Heart left ventricle (tissue), 16 donors: ENCODE measurements around the gene EPHX1. TPM values are rescaled to one million over a fixed set of nuclear protein-coding genes. Genes with fewer than 3 reads are reported as not detected.

ENCODE experiments used
- ATAC-seq, 4 donors: fragments of 200-7000 bp; cut with Tn5 transposase; one replicate each; pipeline ENCODE4 v1.9.1; 2020 to 2022; ENCODE audit warnings: moderate library complexity in 4 of 4, mild to moderate bottlenecking in 3 of 4, moderate number of reproducible peaks in 1 of 4
- DNase-seq, 5 donors: peaks; one replicate each; pipeline ENCODE4 v3.0.0-alpha.2; 2020
- H3K27ac ChIP-seq, 12 donors: fragments of 200-600 bp; sonication (generic) in 4 of 12; one replicate each; pipeline versions ENCODE4 v1.5.0 to v1.8.0; 2016 to 2022; ENCODE audit warnings: mild to moderate bottlenecking in 2 of 12
- H3K27me3 ChIP-seq, 9 donors: fragments of 200-600 bp; sonication (generic) in 2 of 9; one replicate each; pipeline versions ENCODE4 v1.5.1 to v1.8.0; 2016 to 2022; ENCODE audit warnings: mild to moderate bottlenecking in 3 of 9
- H3K36me3 ChIP-seq, 9 donors: fragments of 200-600 bp; sonication (generic) in 2 of 9; one replicate each; pipeline versions ENCODE4 v1.5.0 to v1.8.0; 2018 to 2022; ENCODE audit warnings: mild to moderate bottlenecking in 2 of 9
- H3K4me1 ChIP-seq, 12 donors: fragments of 200-600 bp; sonication (generic) in 4 of 12; one replicate each; pipeline versions ENCODE4 v1.5.0 to v1.8.0; 2016 to 2022; ENCODE audit warnings: mild to moderate bottlenecking in 3 of 12
- H3K4me3 ChIP-seq, 12 donors: fragments of 200-600 bp; sonication (generic) in 4 of 12; one replicate each; pipeline versions ENCODE4 v1.5.0 to v1.8.0; 2017 to 2022; ENCODE audit warnings: mild to moderate bottlenecking in 9 of 12, moderate library complexity in 4 of 12
- H3K9me3 ChIP-seq, 12 donors: fragments of 200-600 bp; sonication (generic) in 4 of 12; one replicate each; pipeline versions ENCODE4 v1.5.0 to v1.8.0; 2016 to 2022; ENCODE audit warnings: mild to moderate bottlenecking in 1 of 12
- CTCF ChIP-seq, 12 donors: fragments of 200-600 bp; sonication (generic) in 4 of 12; IDR thresholded peaks; one replicate each; pipeline versions ENCODE4 v1.5.0 to v1.8.0; 2018 to 2022; ENCODE audit warnings: antibody characterized with exemption in 12 of 12, mild to moderate bottlenecking in 5 of 12
- POLR2A ChIP-seq, 2 donors: fragments of 450-650 bp; IDR thresholded peaks; one replicate each; pipeline ENCODE4 v1.6.1; 2017; ENCODE audit warnings: antibody characterized with exemption in 2 of 2, mild to moderate bottlenecking in 2 of 2, moderate library complexity in 2 of 2
- WGBS, 4 donors: extraction: QIAGEN DNeasy Blood & Tissue Kit in 2 of 4; methylation state at CpG; one replicate each; pipeline versions ENCODE4 v1.1.5 to v1.1.7; 2013 to 2018; 5-methylcytosine and 5-hydroxymethylcytosine counted together
- intact Hi-C, 10 donors: fragments of 100-400 bp; cut with DNase I; formaldehyde crosslinking; loops; one replicate each; pipeline versions ENCODE4 v1.11.1 to v1.14.2; 2022
- polyA plus RNA-seq, 2 donors: library from polyadenylated mRNA; stranded (reverse); fragments of 200-250 nt; gene quantifications; one replicate each; pipeline ENCODE4 v1.2.3, GENCODE V29; 2013
- total RNA-seq, 9 donors: library from RNA; depleted of rRNA in 2 of 9; stranded (reverse); fragments of >200 nt in 2 of 9; fragmentation: NEBNext Ultra II Directional in 3 of 9; extraction: Animal tissue kit (Norgen Biotek cat#: 25700) in 3 of 9; gene quantifications; one replicate each; pipeline versions ENCODE4 v1.1.0 to v1.2.4, GENCODE V29; 2016 to 2023
- donor health status: ischemic (EF 13 %, LVEDD 7.1; RV severe dilation, severe dysfunction).
- donor health status: healthy with polysubstance abuse.
- donor health status: DM: no; HTN: yes; CAD: no.
- donor health status: DM: no; HTN: no; CAD: no.
- donor health status: ischemic (EF 25% LVEDD 6.9; RV normal size, moderate dysfunction).
- donor health status: ischemic (EF 25% LVEDD 5.7; RV mildly dilated, moderate dysfunction).
- donor health status: healthy.
- donor health status: DM: yes; HTN: yes; CAD: no.
- donor health status: ischemic (EF 35%, LVEDD 5.7; RV mildly dilated, moderate dysfunction).
- donor health status: nonischemic (EF 11% LVEDD 7.7; RV severe dilation, severe dysfunction).
- donor health status: DM: yes; HTN: yes; CAD: no.
- donor health status: PGD.
- donor health status: ischemic (EF 29% LVEDD 5.4; RV normal size, mild dysfunction).
- donor health status: nonischemic (EF 23%, LVEDD 6.1; RV moderate dilation, normal function).

The EPHX1 gene
- total and polyA plus RNA-seq, 11 donors, result 22.2 to 96.8 (median 45.4) TPM

GRCh38 chr1:225762444-225762843 is 47.5 kb upstream of the EPHX1 start:
- Histone ChIP-seq H3K4me1 (peaks cover 8 to 62% (median 46%) of the 10 kb centered on the region in 12 donors), H3K36me3 (no peaks in the 10 kb centered on the region), H3K27ac (peak overlapping the region in 10 of 12 donors; percentile 8 to 79 (median 58)), H3K9me3 (no peaks in the 10 kb centered on the region), H3K4me3 (no peak overlapping the region), H3K27me3 (no peaks in the 10 kb centered on the region)
- ATAC-seq (peak in 2 of 4 donors; percentile 6 to 68), DNase-seq (peak in 2 of 5 donors; percentile 42 to 57)
- intact Hi-C loops, result loop anchor here in 2 of 10 donors (5.0 to 10.0 kb wide), 2 partner anchors 68 to 110 kb away; partner anchors contain the start of gene ENAH (in 1 of the 2)
- TF ChIP-seq POLR2A (IDR thresholded peaks at IDR 0.05), result no peak
- TF ChIP-seq CTCF (IDR thresholded peaks at IDR 0.05), result no peak
- 60 to 80% (median 75%) methylated on average over 5 of the region's 5 CpGs for WGBS, 4 donors

GRCh38 chr1:225763716-225764548 is 46.0 kb upstream of the EPHX1 start:
- TF ChIP-seq POLR2A (IDR thresholded peaks at IDR 0.05) (no peak), CTCF (IDR thresholded peaks at IDR 0.05) (no peak)
- no peaks in the 10 kb centered on the region for H3K36me3 ChIP-seq
- no peak overlapping the region for H3K4me3 ChIP-seq
- peaks cover 8 to 65% (median 52%) of the 10 kb centered on the region in 12 donors for H3K4me1 ChIP-seq
- H3K27ac ChIP-seq, result peak overlapping the region in 10 of 12 donors; percentile 40 to 79 (median 66)
- H3K9me3 ChIP-seq, result no peaks in the 10 kb centered on the region
- DNase-seq (peak in 3 of 5 donors; percentile 33 to 62 (median 43)), ATAC-seq (peak in 3 of 4 donors; percentile 39 to 57 (median 44))
- intact Hi-C loops, result loop anchor here in 2 of 10 donors (5.0 to 10.0 kb wide), 2 partner anchors 69 to 112 kb away; partner anchors contain the start of gene ENAH (in 1 of the 2)
- H3K27me3 ChIP-seq, result no peaks in the 10 kb centered on the region
- WGBS, 4 donors, result 19 to 30% (median 24%) methylated on average over 8 to 9 of the region's 9 CpGs

- Histone ChIP-seq H3K9me3 (no peaks in the 10 kb centered on the region), H3K4me1 (peaks cover 8 to 83% (median 58%) of the 10 kb centered on the region in 12 donors), H3K27me3 (no peaks in the 10 kb centered on the region), H3K4me3 (no peak overlapping the region), H3K36me3 (no peaks in the 10 kb centered on the region), H3K27ac (peak overlapping the region in 9 of 12 donors; percentile 76 to 89 (median 80))
- DNase-seq, result no peak
- intact Hi-C loops, result loop anchor here in 5 of 10 donors (5.0 to 10.0 kb wide), 5 partner anchors 69 to 199 kb away; partner anchors contain the start of gene ENAH (in 2 of the 5)
- 97 to 98% (median 98%) methylated on average over 6 of the region's 6 CpGs for WGBS, 4 donors
- no peak for ATAC-seq
- TF ChIP-seq CTCF (IDR thresholded peaks at IDR 0.05) (no peak), POLR2A (IDR thresholded peaks at IDR 0.05) (no peak)
Measured at GRCh38 chr1:225765982-225766674, 43.8 kb upstream of the EPHX1 start.
